IPS DF 4.7 (cell line): ENCODE measurements around the gene TBC1D2.

ENCODE experiments used
- DNase-seq: peaks from one replicate; pipeline ENCODE4 v3.0.0-alpha.2; 2013; ENCODE audit warnings: low spot score; ENCODE audit errors: extremely low read depth

TBC1D2 gene

GRCh38 chr9:98241357-98242300, 13.8 kb downstream of the TBC1D2 start:
- DNase-seq = no peak

- DNase-seq = no peak
Observed at GRCh38 chr9:98240475-98240874, 15.0 kb downstream of the TBC1D2 start.

- DNase-seq = no peak
Observed at GRCh38 chr9:98236901-98237487, 18.5 kb downstream of the TBC1D2 start.

GRCh38 chr9:98235126-98235525, 20.3 kb downstream of the TBC1D2 start:
- no peak for DNase-seq

GRCh38 chr9:98234245-98234825, 21.1 kb downstream of the TBC1D2 start:
- DNase-seq = no peak

GRCh38 chr9:98232926-98233325, 22.5 kb downstream of the TBC1D2 start:
- no peak for DNase-seq

GRCh38 chr9:98231770-98232478, 23.5 kb downstream of the TBC1D2 start:
- no peak for DNase-seq

- no peak for DNase-seq
Observed at GRCh38 chr9:98230789-98231188, 24.7 kb downstream of the TBC1D2 start.

GRCh38 chr9:98230304-98230703, 25.1 kb downstream of the TBC1D2 start:
- no peak for DNase-seq

- DNase-seq = no peak
Observed at GRCh38 chr9:98229620-98230019, 25.8 kb downstream of the TBC1D2 start.

- DNase-seq = no peak
Observed at GRCh38 chr9:98229090-98229395, 26.4 kb downstream of the TBC1D2 start.

GRCh38 chr9:98228392-98229089, 26.9 kb downstream of the TBC1D2 start:
- DNase-seq = no peak

- no peak for DNase-seq
Observed at GRCh38 chr9:98227883-98228282, 27.6 kb downstream of the TBC1D2 start.

GRCh38 chr9:98226957-98227356, 28.5 kb downstream of the TBC1D2 start:
- no peak for DNase-seq

- DNase-seq = no peak
Observed at GRCh38 chr9:98226516-98226915, 28.9 kb downstream of the TBC1D2 start.

GRCh38 chr9:98225015-98225442, 30.4 kb downstream of the TBC1D2 start:
- DNase-seq = no peak

- no peak for DNase-seq
Observed at GRCh38 chr9:98222885-98223691, 32.4 kb downstream of the TBC1D2 start.

- no peak for DNase-seq
Observed at GRCh38 chr9:98220911-98221310, 34.5 kb downstream of the TBC1D2 start.

- DNase-seq = no peak
Observed at GRCh38 chr9:98219794-98220370, 35.6 kb downstream of the TBC1D2 start.

GRCh38 chr9:98219364-98219716, 36.1 kb downstream of the TBC1D2 start:
- DNase-seq = no peak
